ENCODE measurements around the gene SP2.

DNA sequence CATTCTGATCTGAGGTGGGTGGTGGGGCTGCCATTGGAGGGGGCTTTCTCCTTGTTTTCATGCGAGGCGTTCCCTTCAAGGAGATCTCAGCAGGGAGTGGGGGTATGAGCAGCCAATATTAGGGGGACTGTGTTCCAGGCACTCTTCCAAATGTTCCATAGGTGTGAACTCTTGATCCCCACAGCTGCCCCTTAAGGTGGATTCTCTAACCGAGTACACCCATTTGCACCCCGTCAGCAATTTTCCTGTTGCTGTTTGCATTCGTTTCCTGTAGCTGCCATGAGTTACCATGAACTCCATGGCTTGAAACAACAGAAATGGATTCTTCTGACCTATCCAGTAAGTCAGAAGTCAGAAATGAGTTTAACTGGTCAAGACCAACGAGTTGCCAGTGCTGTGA is 65.4 kb downstream of the SP2 start:
- TF ChIP-seq CTCF (IDR thresholded peaks at IDR 0.05) (no peak), POLR2A (IDR thresholded peaks at IDR 0.05) (no peak)
